HCT116 (cell line): ENCODE measurements around the gene GPC5. TPM values are rescaled to one million over a fixed set of nuclear protein-coding genes. Genes with fewer than 3 reads are reported as not detected.

Experiments used
- ATAC-seq: fragments of 200-7000 bp; cut with Tn5 transposase; 2 replicates; pipeline ENCODE4 v1.9.1; 2020; ENCODE audit warnings: mild to moderate bottlenecking, moderate library complexity
- BruUV-seq: library from RNA; stranded (reverse); fragments of 400-500 nt; replicated peaks from 2 replicates; lab custom pipeline; 2021; lab: Mats Ljungman, UMichigan
- CTCF ChIA-PET: fragments of 300-600 bp; sonication (Branson Sonifier 250); formaldehyde crosslinking; loops from one replicate; lab custom pipeline; 2021; ENCODE audit warnings: antibody characterized with exemption; lab: Charles Lee
- POLR2A ChIA-PET: fragments of 300-600, 350-600 bp; sonication (Branson Sonifier 250); formaldehyde crosslinking; loops from one replicate; lab custom pipeline; 2021; ENCODE audit warnings: antibody characterized with exemption; lab: Charles Lee
- RAD21 ChIA-PET, 2 experiments: fragments of 300-600 bp; sonication (Branson Sonifier 250); formaldehyde crosslinking; loops; one replicate each; lab custom pipeline; 2023; ENCODE audit warnings: low total read pairs in 2 of 2; ENCODE audit not compliant: uncharacterized antibody in 2 of 2, unreplicated experiment in 2 of 2, low non-redundant PET in 1 of 2; lab: Charles Lee
- DNase-seq: peaks from one replicate; pipeline ENCODE4 v3.0.0-alpha.2; 2010; ENCODE audit warnings: low read depth, low spot score
- H2AFZ ChIP-seq: fragments of 200-600 bp; shearing (Covaris generic), sonication (generic); 2 replicates; pipeline ENCODE4 v1.6.1; 2017; ENCODE audit warnings: low read depth, mixed run types, mixed read lengths, antibody characterized with exemption, low read length; ENCODE audit not compliant: poor library complexity, severe bottlenecking
- H3K27ac ChIP-seq: 2 replicates; pipeline ENCODE4 v1.5.1; 2012; ENCODE audit warnings: low read depth, low read length
- H3K27me3 ChIP-seq: fragments of 200-600 bp; sonication (generic); 2 replicates; pipeline ENCODE4 v1.6.1; 2016; ENCODE audit warnings: mixed run types, low read length, mixed read lengths; ENCODE audit not compliant: insufficient read depth
- H3K36me3 ChIP-seq, 2 experiments: fragments of 200-500 bp in 1 of 2; fragments of 200-600 bp in 1 of 2; sonication (Bioruptor generic) in 1 of 2; sonication (generic) in 1 of 2; 2 replicates each; pipeline versions ENCODE4 v1.5.1 to v1.6.1; 2014 to 2016; ENCODE audit warnings: low read length in 2 of 2, inconsistent platforms in 1 of 2, mixed read lengths in 1 of 2, mixed run types in 1 of 2; ENCODE audit not compliant: insufficient read depth in 2 of 2, control insufficient read depth in 1 of 2
- H3K4me1 ChIP-seq, 2 experiments: fragments of 200-600 bp in 1 of 2; sonication (generic) in 1 of 2; 2 replicates each; pipeline versions ENCODE4 v1.5.1 to v1.6.1; 2012 to 2017; ENCODE audit warnings: low read length in 2 of 2, inconsistent platforms in 1 of 2, mild to moderate bottlenecking in 1 of 2, mixed read lengths in 1 of 2, mixed run types in 1 of 2, moderate library complexity in 1 of 2; ENCODE audit not compliant: insufficient read depth in 2 of 2, control insufficient read depth in 1 of 2
- H3K4me2 ChIP-seq: fragments of 200-600 bp; sonication (generic); 2 replicates; pipeline ENCODE4 v1.6.1; 2017; ENCODE audit warnings: mixed run types, low read length, mixed read lengths
- H3K4me3 ChIP-seq, 2 experiments: fragments of 200-600 bp in 1 of 2; sonication (generic) in 1 of 2; replicated peaks in 1 of 2; 2 replicates each; pipeline ENCODE4 v1.5.1; 2011 to 2016; ENCODE audit warnings: low read length in 2 of 2, control low read depth in 1 of 2, low read depth in 1 of 2, mild to moderate bottlenecking in 1 of 2, mixed read lengths in 1 of 2, mixed run types in 1 of 2
- H3K79me2 ChIP-seq: fragments of 200-600 bp; sonication (generic); 2 replicates; pipeline ENCODE4 v1.6.1; 2017; ENCODE audit warnings: mild to moderate bottlenecking, mixed run types, low read length, moderate library complexity, mixed read lengths; ENCODE audit not compliant: insufficient read depth
- H3K9ac ChIP-seq: fragments of 200-600 bp; sonication (generic); 2 replicates; pipeline ENCODE4 v1.6.1; 2016; ENCODE audit warnings: low read length, mixed read lengths
- H3K9me2 ChIP-seq: fragments of 200-600 bp; sonication (generic), shearing (Covaris generic); 2 replicates; pipeline ENCODE4 v1.6.1; 2017; ENCODE audit warnings: mixed run types, mild to moderate bottlenecking, moderate library complexity; ENCODE audit not compliant: insufficient read depth
- H3K9me3 ChIP-seq, 2 experiments: fragments of 200-500 bp in 1 of 2; fragments of 200-600 bp in 1 of 2; sonication (Bioruptor generic) in 1 of 2; sonication (generic) in 1 of 2; 2 replicates each; pipeline ENCODE4 v1.6.1; 2014 to 2017; ENCODE audit warnings: low read length in 2 of 2, mixed read lengths in 2 of 2, inconsistent platforms in 1 of 2, low read depth in 1 of 2, mild to moderate bottlenecking in 1 of 2, mixed run types in 1 of 2, moderate library complexity in 1 of 2; ENCODE audit not compliant: control insufficient read depth in 1 of 2, insufficient read depth in 1 of 2
- H4K20me1 ChIP-seq: fragments of 200-600 bp; sonication (generic), shearing (Covaris generic); 2 replicates; pipeline ENCODE4 v1.6.1; 2017; ENCODE audit warnings: mixed run types, mild to moderate bottlenecking, moderate library complexity; ENCODE audit not compliant: insufficient read depth
- CBX3 ChIP-seq: IDR thresholded peaks from 2 replicates; pipeline ENCODE4 v1.6.1; 2012; ENCODE audit warnings: low read depth
- CEBPB ChIP-seq: IDR thresholded peaks from 2 replicates; pipeline ENCODE4 v1.6.1; 2012; ENCODE audit warnings: low read depth
- EGR1 ChIP-seq: IDR thresholded peaks from 2 replicates; pipeline ENCODE4 v1.6.1; 2012; ENCODE audit warnings: low read depth
- JUND ChIP-seq: IDR thresholded peaks from 2 replicates; pipeline ENCODE4 v1.6.1; 2012
- RAD21 ChIP-seq: IDR thresholded peaks from 2 replicates; pipeline ENCODE4 v1.6.1; 2012; ENCODE audit warnings: low read depth, mild to moderate bottlenecking
- SIN3A ChIP-seq: IDR thresholded peaks from 2 replicates; pipeline ENCODE4 v1.6.1; 2012; ENCODE audit warnings: low read depth
- SP1 ChIP-seq: IDR thresholded peaks from 2 replicates; pipeline ENCODE4 v1.6.1; 2012; ENCODE audit warnings: low read depth
- SRF ChIP-seq: IDR thresholded peaks from 2 replicates; pipeline ENCODE4 v1.6.1; 2012; ENCODE audit warnings: low read depth
- ZFX ChIP-seq: fragments of 450-650 bp; IDR thresholded peaks from 2 replicates; pipeline ENCODE4 v1.6.1; 2017
- intact Hi-C: fragments of 100-400 bp; cut with micrococcal nuclease; formaldehyde crosslinking; loops from 2 replicates; pipeline ENCODE4 v1.10.0; 2022
- total RNA-seq: library from RNA; stranded (reverse); gene quantifications from one replicate; pipeline ENCODE4 v1.2.1, GENCODE V29; 2021; ENCODE audit not compliant: unreplicated experiment
- TF ChIP-seq, protein P1 (sequence below): IDR thresholded peaks from 2 replicates; pipeline ENCODE4 v1.6.1; 2012; ENCODE audit warnings: low read depth
- TF ChIP-seq, protein P2 (sequence below): IDR thresholded peaks from 2 replicates; pipeline ENCODE4 v1.6.1; 2012
- TF ChIP-seq, protein P3 (sequence below): IDR thresholded peaks from 2 replicates; pipeline ENCODE4 v1.6.1; 2011; ENCODE audit warnings: mild to moderate bottlenecking, low read length, moderate library complexity; ENCODE audit not compliant: insufficient replicate concordance; ENCODE audit errors: extremely low read depth

The GPC5 gene
- total RNA-seq, 1 experiment from 2014 or later: not detected

DNA sequence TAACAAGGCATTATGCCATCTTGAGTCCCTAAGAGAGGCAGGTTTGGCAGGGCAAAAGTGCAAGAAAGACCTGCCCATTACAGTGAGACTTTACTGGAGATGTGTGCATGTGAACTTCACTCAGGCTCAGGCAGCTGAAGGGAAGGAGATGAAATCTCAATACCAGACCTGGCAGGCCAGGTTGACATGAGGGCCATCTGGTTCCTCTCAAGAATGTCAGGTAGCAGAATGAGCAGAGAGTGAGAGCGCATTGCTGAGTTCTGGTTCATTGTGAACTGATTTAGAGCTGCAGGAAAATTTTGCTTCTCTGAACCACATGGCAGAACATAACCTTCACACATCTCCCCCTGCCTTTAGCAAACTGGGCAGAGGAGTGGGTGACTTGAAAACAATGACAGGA, 406.3 kb downstream of the GPC5 start:
- Histone ChIP-seq H3K9ac (no peak overlapping the region), H3K4me3 (no peak overlapping the region), H2AFZ (no peak overlapping the region), H4K20me1 (no peaks in the 10 kb centered on the region), H3K36me3 (no peaks in the 10 kb centered on the region), H3K27ac (no peak overlapping the region), H3K79me2 (no peaks in the 10 kb centered on the region), H3K9me3 (peaks cover 0 to 10% of the 10 kb centered on the region in 2 experiments; a peak in 2 of 4 replicates), H3K27me3 (no peaks in the 10 kb centered on the region), H3K4me1 (no peaks in the 10 kb centered on the region), H3K4me2 (no peak overlapping the region), H3K9me2 (no peaks in the 10 kb centered on the region)
- DNase-seq (no peak), ATAC-seq (no peak)
- ChIA-PET CTCF (no interaction called here), RAD21 (no interaction called here), POLR2A (no interaction called here)
- no TSS peak for BruUV-seq
- intact Hi-C loops: no loop called here
- TF ChIP-seq SIN3A: no peak
- TF ChIP-seq RAD21: no peak
- TF ChIP-seq, protein P1, sequence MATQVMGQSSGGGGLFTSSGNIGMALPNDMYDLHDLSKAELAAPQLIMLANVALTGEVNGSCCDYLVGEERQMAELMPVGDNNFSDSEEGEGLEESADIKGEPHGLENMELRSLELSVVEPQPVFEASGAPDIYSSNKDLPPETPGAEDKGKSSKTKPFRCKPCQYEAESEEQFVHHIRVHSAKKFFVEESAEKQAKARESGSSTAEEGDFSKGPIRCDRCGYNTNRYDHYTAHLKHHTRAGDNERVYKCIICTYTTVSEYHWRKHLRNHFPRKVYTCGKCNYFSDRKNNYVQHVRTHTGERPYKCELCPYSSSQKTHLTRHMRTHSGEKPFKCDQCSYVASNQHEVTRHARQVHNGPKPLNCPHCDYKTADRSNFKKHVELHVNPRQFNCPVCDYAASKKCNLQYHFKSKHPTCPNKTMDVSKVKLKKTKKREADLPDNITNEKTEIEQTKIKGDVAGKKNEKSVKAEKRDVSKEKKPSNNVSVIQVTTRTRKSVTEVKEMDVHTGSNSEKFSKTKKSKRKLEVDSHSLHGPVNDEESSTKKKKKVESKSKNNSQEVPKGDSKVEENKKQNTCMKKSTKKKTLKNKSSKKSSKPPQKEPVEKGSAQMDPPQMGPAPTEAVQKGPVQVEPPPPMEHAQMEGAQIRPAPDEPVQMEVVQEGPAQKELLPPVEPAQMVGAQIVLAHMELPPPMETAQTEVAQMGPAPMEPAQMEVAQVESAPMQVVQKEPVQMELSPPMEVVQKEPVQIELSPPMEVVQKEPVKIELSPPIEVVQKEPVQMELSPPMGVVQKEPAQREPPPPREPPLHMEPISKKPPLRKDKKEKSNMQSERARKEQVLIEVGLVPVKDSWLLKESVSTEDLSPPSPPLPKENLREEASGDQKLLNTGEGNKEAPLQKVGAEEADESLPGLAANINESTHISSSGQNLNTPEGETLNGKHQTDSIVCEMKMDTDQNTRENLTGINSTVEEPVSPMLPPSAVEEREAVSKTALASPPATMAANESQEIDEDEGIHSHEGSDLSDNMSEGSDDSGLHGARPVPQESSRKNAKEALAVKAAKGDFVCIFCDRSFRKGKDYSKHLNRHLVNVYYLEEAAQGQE: no peak

DNA sequence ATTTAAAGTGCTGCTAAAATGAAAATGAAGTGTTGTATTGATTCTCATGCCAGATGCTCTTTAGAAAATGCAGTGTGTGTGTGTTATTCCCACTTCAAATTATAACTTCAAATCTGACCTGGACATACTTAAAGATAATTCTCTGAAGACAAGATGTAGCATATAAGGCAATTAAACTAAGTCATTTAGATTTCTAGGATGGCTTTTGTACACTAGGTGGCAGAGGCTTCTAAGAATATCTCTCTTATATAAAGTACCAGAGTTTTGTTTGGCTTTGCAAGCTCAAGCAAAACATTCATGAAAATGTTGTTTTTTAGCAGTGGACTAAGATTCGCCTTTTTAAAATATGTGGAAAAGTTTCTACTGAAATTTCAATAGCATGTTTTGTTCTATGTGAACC, 407.2 kb downstream of the GPC5 start:
- CTCF ChIA-PET: no interaction called here
- no TSS peak for BruUV-seq
- Histone ChIP-seq H4K20me1 (no peaks in the 10 kb centered on the region), H3K9ac (no peak overlapping the region), H3K4me1 (no peaks in the 10 kb centered on the region), H3K4me2 (no peak overlapping the region), H3K27ac (no peak overlapping the region), H3K4me3 (no peak overlapping the region), H2AFZ (no peak overlapping the region), H3K27me3 (no peaks in the 10 kb centered on the region), H3K9me3 (peaks cover 3 to 10% of the 10 kb centered on the region in 2 experiments; a peak in 2 of 4 replicates), H3K36me3 (no peaks in the 10 kb centered on the region), H3K79me2 (no peaks in the 10 kb centered on the region), H3K9me2 (no peaks in the 10 kb centered on the region)
- intact Hi-C loops: no loop called here
- POLR2A ChIA-PET: no interaction called here
- DNase-seq (no peak), ATAC-seq (no peak)
- RAD21 ChIA-PET: no interaction called here
- TF ChIP-seq SRF: no peak
- TF ChIP-seq EGR1: no peak
- no peak for TF ChIP-seq SP1
- TF ChIP-seq, protein P2, sequence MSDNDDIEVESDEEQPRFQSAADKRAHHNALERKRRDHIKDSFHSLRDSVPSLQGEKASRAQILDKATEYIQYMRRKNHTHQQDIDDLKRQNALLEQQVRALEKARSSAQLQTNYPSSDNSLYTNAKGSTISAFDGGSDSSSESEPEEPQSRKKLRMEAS: no peak
- no peak for TF ChIP-seq CEBPB
- TF ChIP-seq, protein P3, sequence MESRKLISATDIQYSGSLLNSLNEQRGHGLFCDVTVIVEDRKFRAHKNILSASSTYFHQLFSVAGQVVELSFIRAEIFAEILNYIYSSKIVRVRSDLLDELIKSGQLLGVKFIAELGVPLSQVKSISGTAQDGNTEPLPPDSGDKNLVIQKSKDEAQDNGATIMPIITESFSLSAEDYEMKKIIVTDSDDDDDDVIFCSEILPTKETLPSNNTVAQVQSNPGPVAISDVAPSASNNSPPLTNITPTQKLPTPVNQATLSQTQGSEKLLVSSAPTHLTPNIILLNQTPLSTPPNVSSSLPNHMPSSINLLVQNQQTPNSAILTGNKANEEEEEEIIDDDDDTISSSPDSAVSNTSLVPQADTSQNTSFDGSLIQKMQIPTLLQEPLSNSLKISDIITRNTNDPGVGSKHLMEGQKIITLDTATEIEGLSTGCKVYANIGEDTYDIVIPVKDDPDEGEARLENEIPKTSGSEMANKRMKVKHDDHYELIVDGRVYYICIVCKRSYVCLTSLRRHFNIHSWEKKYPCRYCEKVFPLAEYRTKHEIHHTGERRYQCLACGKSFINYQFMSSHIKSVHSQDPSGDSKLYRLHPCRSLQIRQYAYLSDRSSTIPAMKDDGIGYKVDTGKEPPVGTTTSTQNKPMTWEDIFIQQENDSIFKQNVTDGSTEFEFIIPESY: no peak
- TF ChIP-seq JUND: no peak
- no peak for TF ChIP-seq CBX3
- TF ChIP-seq, protein P1: no peak
- TF ChIP-seq ZFX: no peak
